GM21529 (cell line): ENCODE data around the gene SPINK8.
"Not testable (repeated sequence)": the region's sequence is repeated elsewhere in the genome, so short reads cannot be mapped to it uniquely, and the experiment has no call there.

Source experiments
- ATAC-seq: cut with Tn5 transposase; IDR thresholded peaks from one replicate; pipeline ENCODE4 v1.9.1; 2021; ENCODE audit not compliant: unreplicated experiment

SPINK8 gene

GRCh38 chr3:48331706-48332435 is 1.6 kb downstream of the SPINK8 start:
- ATAC-seq, result not testable (repeated sequence)

- ATAC-seq, result no peak
Observed at GRCh38 chr3:48320996-48321395, 12.5 kb downstream of the SPINK8 start.

GRCh38 chr3:48318713-48319468 is 14.6 kb downstream of the SPINK8 start:
- no peak for ATAC-seq

DNA sequence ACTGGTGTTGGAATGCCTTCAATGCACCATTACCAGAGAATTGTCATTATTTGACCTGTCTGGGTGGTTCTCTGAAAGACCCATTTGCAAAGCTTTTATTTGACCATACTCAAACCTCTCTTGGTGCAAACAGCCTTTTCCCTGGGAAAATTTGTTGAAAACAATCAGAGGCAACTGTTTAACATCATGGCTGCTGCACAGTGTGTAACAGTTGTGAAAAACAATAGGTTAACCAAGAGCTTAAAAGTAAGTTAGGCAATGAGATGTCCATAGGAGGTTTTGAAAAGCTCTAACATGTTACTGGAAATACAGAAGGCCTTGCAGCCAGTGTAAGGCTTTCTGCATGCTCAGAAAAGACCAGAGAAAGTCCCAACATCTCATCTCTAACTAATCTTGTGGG is 18.9 kb downstream of the SPINK8 start:
- ATAC-seq, result no peak

GRCh38 chr3:48306860-48307530 is 26.5 kb downstream of the SPINK8 start:
- ATAC-seq, result no peak

DNA sequence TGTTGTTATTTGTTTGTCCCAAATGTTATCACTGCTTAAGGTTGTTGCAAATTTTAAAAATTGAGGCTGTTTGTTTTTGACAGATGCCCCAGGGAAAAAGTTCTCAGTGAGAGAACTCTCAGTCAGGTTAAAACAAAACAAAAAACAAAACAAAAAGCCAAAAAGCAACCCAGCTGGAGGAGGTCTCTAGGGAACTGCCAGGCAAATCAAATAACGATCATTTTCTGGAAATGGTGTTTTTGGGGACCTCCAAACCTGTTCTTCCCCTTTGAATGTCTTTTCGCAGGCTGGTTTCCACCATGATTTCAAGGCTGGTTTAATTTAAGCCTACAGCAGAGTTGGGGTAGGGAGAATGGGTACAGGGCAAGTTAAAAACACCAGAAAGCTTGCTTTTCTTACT is 27.2 kb downstream of the SPINK8 start:
- no peak for ATAC-seq

- ATAC-seq, result no peak
Observed at GRCh38 chr3:48305396-48305795, 28.1 kb downstream of the SPINK8 start.

GRCh38 chr3:48303021-48303420 is 30.4 kb downstream of the SPINK8 start:
- no peak for ATAC-seq

DNA sequence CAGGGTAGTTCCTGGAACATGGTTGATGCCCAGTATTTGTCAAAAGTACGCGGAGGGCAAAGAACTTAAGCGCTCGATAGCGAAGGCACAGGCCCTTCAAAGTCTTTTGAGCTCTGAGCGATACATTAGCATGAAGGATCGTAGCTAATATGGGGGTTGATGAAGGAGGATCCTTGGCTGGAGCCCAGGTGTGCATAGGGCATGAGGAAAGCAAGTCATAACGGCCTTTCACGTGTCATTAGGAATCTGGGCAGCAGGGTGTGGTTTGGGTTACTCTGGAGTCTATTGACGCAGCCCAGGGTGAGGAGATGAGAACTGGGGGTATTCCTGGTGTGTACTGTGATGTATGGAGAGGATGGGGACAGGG is 31.7 kb downstream of the SPINK8 start:
- ATAC-seq, result peak; percentile 4

- ATAC-seq, result peak; percentile 76
Observed at GRCh38 chr3:48301020-48301799, 32.3 kb downstream of the SPINK8 start, which contains the start of gene NME6. TSS of gene NME6 (minus strand) at chr3:48301367.

- peak; percentile 47 for ATAC-seq
Observed at GRCh38 chr3:48299746-48300712, 33.4 kb downstream of the SPINK8 start.

GRCh38 chr3:48297111-48297810 is 36.2 kb downstream of the SPINK8 start:
- no peak for ATAC-seq

DNA sequence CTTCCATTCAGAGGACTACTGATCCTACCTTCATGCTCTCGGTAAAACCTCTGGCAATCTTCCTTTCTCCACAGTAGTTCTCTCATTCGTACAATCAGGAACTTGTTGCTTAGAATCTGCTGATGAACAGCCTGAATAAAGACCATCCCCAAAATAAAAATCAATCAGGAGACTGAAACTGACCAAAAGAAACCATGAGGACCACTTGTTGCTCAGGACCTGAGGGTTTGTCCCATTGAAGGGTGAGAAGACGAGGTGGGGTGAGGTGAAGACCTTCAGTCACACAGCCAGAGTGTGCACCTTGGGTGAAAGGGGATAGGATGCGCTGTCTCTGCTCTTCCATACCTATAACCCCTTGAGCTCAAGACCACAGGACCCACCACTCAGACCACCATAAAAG is 36.8 kb downstream of the SPINK8 start:
- ATAC-seq, result no peak

DNA sequence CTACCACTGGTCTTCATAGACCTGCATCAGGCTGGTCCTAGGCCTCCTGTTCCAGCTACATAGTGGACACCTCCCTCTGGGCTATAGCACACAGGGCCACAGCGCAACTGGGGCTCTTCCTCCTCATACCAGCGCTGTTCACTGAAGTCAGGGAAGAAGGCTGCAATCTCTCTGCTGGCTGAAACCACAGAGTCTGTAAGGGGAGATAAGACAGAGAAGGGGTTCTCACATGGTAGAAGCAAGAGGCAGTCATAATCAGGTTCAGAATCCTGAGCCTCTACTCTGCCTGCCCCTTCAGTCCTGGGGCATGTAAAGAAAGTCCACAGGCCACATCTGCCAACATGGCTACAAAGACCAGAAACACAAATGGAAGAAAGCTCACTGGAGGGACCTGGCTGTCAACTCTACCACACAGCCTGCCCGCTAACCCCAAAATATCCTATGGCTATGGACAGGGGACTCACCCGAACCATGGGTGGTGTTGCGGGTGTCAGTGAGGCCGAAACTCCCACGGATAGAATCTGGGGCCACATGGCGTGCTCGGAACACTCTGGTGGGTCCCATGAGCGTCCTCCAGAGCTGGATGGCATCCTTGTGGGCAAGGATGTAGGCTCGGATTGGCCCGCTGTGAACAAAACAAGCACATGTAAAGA is 38.7 kb downstream of the SPINK8 start:
- no peak for ATAC-seq

- no peak for ATAC-seq
Observed at GRCh38 chr3:48289659-48290058, 43.8 kb downstream of the SPINK8 start.

DNA sequence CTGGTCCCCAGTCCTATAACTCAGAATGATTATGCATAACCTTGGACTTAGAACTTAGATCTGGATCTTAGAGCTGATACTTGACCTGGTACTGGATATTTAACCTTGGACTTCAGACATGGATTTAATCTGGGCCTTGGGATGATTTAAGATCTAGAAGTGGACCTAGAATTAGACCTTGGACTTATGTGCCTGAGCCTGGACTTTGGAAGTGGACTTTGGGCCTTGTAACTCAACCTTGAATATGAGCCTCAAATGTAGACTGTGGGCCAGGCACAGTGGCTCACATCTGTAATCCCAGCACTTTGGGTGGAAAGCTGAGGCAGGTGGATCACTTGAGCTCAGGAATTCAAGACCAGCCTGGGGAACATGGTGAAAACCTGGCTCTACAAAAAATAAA is 46.4 kb downstream of the SPINK8 start:
- no peak for ATAC-seq

DNA sequence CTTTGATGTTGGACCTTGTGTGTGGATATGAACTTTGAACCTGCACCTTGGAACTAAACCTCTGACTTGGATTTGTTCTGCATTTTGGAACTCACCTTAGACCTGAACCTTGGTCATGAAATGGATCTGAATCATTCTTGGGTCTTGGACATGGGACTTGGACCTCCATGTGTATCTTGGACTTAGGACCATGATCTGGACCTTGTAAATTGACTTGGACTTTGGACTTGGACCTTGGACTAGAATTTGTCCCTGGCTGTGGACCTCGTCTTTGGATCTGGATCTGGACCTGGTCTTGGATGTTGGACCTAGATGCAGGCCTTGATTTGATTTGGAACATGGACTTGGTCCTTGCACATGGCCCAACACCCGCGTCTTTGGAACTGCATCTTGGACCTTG is 47.2 kb downstream of the SPINK8 start:
- ATAC-seq, result no peak

GRCh38 chr3:48285675-48286074 is 47.8 kb downstream of the SPINK8 start:
- ATAC-seq, result no peak

DNA sequence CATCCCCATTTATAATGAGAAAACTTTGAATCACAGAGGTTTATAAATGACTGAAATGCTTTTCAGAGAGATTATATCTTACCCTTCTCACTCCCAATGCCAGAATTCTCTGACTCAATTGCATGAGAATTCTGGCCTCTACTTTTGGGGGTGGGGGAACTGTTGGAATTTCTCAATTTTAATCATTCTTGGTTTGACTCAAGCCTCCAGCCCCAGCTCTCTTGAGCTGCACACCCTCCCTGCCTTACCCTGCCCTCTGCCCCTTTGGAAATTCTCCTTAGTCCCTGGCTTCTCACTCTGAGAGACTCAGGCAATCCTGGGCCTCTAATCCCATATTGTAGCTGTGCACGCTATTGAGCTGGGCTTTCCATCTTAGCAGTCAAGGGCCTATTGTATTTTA is 48.3 kb downstream of the SPINK8 start:
- no peak for ATAC-seq
